ENCODE measurements around the gene CLTC. TPM values are rescaled to one million over a fixed set of nuclear protein-coding genes. Genes with fewer than 3 reads are reported as not detected.
A peak's percentile ranks its signal among the peaks of the same experiment; 100 is the strongest.

The CLTC gene
- polyA plus RNA-seq, 2 of the 4 experiments (the other 2 are of a cell fraction) = 183 to 360 TPM

- ATAC-seq (no peak), DNase-seq (ENCODE audit: low read depth in 1 of 2, low spot score in 1 of 2) (no peak), FAIRE-seq (no peak)
- 92% methylated on average over 1 of the region's 1 CpG for WGBS (ENCODE audit: missing lambda C conversion rate)
- H3K4me2 ChIP-seq = peak overlapping the region; percentile 88; the same call in 2 of the 3 replicates
- ChIA-PET CTCF (interaction anchor here (0.6 to 1.9 kb wide), 4 partner anchors 10 to 96 kb away, joined by 3 to 6 read pairs (median 4); partner anchors contain the start of gene DHX40), POLR2A (interaction anchor here (2.8 to 4.1 kb wide), 2 partner anchors 52 to 90 kb away, joined by 21 to 38 read pairs; partner anchors contain the start of genes DHX40, PTRH2 and VMP1)
- H3K4me3 ChIP-seq = no peak overlapping the region
- TF ChIP-seq JUNB (IDR thresholded peaks at IDR 0.05) (no peak), HEYL (CRISPR knock-in tag; IDR thresholded peaks at IDR 0.05) (no peak), CBX2 (IDR thresholded peaks at IDR 0.05; ENCODE audit: borderline replicate concordance, low read depth) (no peak), CTCF (IDR thresholded peaks at IDR 0.05) (no peak), BCL3 (IDR thresholded peaks at IDR 0.05) (no peak), POLR2A (IDR thresholded peaks at IDR 0.05; ENCODE audit: low read length) (no peak), SMC3 (IDR thresholded peaks at IDR 0.05) (no peak), FOXS1 (CRISPR knock-in tag; IDR thresholded peaks at IDR 0.05) (no peak), CHD4 (IDR thresholded peaks at IDR 0.05; ENCODE audit: borderline replicate concordance) (no peak), CBX8 (IDR thresholded peaks at IDR 0.05) (no peak), HES2 (IDR thresholded peaks at IDR 0.05) (no peak), MAX (IDR thresholded peaks at IDR 0.05) (no peak), MAZ (IDR thresholded peaks at IDR 0.05; ENCODE audit: borderline replicate concordance, low read depth, low read length) (no peak), HMGXB4 (CRISPR knock-in tag; IDR thresholded peaks at IDR 0.05; ENCODE audit: borderline replicate concordance) (no peak), REST (IDR thresholded peaks at IDR 0.05) (no peak), PHF8 (IDR thresholded peaks at IDR 0.05; ENCODE audit: borderline replicate concordance, low read depth) (no peak), JUN (IDR thresholded peaks at IDR 0.05) (no peak), KDM5A (IDR thresholded peaks at IDR 0.05) (no peak), MYC (IDR thresholded peaks at IDR 0.05; ENCODE audit: borderline replicate concordance, low read length) (no peak), POLR2AphosphoS2 (conservative IDR thresholded peaks at IDR 0.05; ENCODE audit: low read length) (no peak)
- H3K9me3 ChIP-seq = no peaks in the 10 kb centered on the region
- H3K4me1 ChIP-seq = peaks cover 21% of the 10 kb centered on the region
- H3K27ac ChIP-seq = no peak overlapping the region; a peak in 1 of 6 replicates
Observed at GRCh38 chr17:59617156-59617732, 2.5 kb upstream of the CLTC start.
